GM21619 (cell line): ENCODE measurements around the gene KRT37.
"Not testable (repeated sequence)": the region's sequence is repeated elsewhere in the genome, so short reads cannot be mapped to it uniquely, and the experiment has no call there.

Experiments
- ATAC-seq: cut with Tn5 transposase; IDR thresholded peaks from one replicate; pipeline ENCODE4 v1.9.1; 2021; ENCODE audit not compliant: unreplicated experiment

The KRT37 gene

GRCh38 chr17:41437254-41437653, 12.9 kb upstream of the KRT37 start:
- no peak for ATAC-seq

DNA sequence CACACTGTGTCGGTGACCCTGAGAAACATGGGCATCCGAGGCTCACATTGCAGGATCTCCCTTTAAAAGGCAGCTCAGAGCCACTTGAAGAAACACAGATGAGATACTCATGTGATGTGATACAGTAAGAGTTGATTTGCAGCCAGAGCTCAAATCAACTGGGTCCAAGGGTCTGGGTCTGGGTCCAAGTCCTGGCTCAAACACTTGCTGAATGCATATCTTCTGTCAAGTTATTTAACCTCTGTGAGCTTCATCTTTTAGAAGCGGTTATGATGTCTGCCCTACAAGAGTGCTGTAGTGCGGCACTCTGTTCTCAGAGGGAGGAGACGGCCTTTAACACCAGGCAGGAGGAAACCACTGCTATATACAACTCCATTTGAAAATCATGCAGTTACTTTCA, 10.0 kb upstream of the KRT37 start:
- ATAC-seq = no peak

DNA sequence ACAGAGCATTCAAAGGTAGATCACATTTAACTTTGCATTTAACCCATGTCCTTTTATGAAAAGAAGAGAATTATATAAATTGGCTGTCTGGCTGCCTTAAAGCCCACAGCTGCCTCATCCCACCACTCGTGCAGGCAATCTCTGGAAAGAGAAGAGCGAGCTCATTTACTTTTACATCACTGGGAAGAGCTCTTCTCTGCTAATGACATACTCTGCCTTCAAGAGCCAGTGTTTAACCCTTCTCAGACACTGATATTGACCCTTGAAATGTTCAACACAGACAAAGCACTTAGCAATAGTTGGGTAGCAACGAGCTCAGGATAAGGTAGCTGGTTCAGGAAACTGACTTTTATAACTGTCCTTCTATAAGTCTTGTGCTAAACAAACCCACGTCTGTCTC, 9.6 kb upstream of the KRT37 start:
- no peak for ATAC-seq

- no peak for ATAC-seq
Observed at GRCh38 chr17:41433586-41433985, 9.2 kb upstream of the KRT37 start.

DNA sequence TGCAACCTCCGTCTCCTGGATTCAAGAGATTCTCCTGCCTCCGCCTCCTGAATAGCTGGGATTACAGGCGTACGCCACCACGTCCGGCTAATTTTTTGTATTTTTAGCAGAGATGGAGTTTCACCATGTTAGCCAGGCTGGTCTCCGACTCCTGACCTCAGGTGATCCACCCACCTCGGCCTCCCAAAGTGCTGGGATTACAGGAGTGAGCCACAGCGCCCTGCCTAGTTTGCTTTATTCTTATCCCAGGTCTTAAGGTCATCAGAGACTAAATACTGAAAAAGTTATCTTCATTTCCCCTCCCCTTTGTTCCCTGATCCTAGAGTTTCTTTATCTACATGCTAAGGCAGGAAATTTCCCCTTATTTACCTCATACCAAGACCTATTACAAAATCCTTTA, 6.0 kb upstream of the KRT37 start:
- ATAC-seq = not testable (repeated sequence)

GRCh38 chr17:41429667-41430066, 5.3 kb upstream of the KRT37 start:
- no peak for ATAC-seq

GRCh38 chr17:41428591-41429291, 4.4 kb upstream of the KRT37 start:
- no peak for ATAC-seq

DNA sequence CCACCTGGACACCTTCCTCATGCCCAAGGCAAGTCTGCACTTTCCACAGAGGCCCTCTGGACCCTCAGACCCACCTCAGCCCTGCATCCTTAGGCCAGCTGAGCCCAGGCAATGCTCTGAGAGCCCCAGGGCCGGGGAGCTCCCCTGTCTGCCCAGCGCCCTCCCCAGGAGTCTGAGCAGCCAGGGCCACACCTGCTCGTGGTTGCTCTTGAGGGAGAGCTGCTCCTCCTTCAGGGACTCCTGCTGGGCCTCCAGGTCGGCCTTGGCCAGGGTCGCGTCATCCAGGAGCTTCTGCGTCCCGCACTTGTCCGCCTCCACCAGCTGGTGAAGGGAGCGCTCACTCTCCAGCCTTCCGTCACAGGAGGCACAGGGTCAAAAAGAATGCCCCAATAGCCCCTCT, 1.8 kb downstream of the KRT37 start:
- not testable (repeated sequence) for ATAC-seq

DNA sequence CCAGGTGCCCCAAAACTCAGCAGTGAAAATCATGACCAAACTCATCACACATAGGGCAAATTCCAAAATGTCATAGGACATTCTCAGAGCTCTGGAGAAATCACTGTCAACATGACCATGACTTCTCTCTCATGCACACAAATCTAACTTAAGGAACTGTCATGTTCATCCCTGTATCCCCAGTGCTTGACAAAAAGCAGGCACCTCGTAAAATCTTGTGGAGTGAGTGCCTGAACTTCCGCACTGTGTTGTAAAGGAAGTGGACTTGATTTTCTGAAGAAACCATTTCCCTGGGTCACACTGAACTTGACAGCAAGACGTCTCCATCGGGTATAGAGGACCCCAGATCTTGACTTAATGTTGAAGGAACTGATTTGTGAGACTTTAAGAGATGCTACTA, 2.8 kb downstream of the KRT37 start:
- no peak for ATAC-seq

DNA sequence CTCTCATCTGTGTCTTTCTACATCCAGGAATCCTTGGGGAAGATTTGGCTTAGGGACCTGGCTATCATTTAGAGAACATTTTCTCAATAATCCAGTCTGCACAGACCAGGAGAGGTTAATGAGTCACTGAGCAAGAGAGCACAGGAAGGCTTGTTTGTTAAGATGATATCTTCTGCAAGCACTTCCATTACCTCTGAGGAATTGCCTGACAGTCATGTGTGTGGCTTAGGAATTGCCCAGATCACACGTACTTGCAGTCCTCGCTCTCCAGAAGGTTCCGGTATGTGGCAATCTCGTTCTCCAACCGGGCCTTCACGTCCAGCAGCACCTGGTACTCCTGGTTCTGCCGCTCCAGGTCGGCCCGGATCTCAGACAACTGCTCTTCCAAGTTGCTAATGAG, 3.3 kb downstream of the KRT37 start:
- ATAC-seq = no peak

DNA sequence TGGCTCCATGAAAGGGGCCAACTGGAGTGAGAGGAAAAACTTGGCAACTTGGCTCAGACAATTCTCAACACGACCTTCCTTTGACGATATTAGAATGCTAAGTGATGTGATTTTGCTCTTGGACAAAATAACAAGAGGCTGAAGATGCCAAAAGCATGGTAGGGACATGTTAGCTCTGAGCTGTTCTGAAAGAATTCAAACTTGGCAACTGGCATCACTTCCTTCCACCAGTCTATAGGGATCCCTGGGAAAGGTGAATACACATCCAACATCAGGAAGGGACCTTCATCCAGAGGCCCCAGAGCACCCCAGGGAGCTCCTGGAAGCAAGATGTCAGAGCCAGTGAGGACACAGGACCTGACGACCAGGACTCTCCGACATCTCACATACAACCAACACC, 4.3 kb downstream of the KRT37 start:
- no peak for ATAC-seq

- ATAC-seq = no peak
Observed at GRCh38 chr17:41419716-41420115, 4.7 kb downstream of the KRT37 start.

DNA sequence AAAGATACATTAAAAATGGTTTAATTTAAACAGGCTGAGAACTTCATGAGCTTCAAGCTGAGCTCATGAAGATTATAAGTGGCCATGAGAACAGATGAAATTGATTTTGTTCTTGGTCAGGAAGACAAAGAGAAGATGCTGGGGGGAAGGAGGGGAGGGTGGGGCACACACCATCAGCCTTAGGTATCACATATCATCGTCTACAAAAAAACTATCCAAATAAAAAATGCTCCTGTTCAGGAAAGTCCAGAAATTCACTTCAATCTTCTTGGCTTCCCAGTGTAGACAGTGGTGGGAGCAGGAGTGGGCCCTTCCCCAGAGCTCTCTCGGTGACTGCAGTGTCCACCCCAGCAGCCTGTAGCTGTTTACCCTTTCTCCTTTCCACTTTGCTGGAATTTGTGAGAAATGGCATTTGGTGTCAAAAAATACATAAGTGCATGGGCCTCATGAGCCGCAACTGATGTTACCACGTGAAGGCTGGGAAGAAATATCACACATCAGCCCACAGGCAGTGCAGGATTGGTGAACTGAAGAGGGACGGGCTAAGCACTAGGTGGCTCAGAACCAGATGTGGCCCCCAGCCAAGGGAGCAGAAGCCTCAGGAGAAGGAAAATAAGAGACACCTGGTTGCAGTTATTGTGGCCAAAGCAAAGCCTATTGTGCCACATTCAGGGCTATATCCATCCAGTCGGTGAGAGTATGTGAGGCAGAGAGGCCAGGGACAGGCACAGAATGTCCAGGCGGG, 6.1 kb downstream of the KRT37 start:
- ATAC-seq = no peak

DNA sequence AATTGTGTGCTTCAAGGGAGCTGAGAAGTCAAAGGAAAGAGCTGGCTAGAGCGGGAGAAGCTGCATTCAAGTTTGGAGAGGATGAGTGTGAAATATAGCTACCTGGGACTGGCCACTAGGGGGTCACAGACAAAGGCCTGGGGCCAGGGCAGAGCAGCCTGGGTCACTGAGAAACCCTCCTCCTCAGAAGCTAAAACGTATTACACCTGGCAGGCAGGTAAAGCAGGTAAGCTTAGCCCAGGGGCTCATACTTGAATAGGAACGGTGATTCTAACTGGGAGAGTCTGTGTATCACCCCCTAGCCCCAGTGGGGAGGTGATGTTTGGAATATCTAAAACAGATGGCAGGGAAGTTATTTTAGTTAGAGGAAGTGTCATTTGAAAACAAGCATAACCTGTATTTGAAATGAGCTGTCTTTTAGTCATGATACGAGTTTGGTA, 6.8 kb downstream of the KRT37 start:
- ATAC-seq = no peak

DNA sequence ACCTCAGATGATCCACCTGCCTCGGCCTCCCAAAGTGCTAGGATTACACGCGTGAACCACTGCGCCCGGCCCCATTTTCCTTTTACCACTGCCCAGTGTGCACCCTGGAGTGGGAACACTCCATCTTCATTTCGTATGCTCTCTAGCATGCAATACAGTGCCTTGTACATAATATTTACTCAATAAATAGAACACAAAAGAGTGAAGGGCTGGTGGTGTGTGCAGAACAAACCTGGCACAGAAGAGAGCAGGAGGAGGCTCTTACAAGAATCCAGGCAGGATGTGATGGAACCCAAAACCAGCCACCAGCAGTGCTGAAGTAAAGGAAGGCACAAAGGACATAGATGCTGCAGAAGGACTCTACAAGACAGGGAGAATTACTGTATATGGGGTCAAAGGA, 7.3 kb downstream of the KRT37 start:
- no peak for ATAC-seq

GRCh38 chr17:41416479-41416878, 7.9 kb downstream of the KRT37 start:
- no peak for ATAC-seq

- no peak for ATAC-seq
Observed at GRCh38 chr17:41415833-41416335, 8.5 kb downstream of the KRT37 start.

GRCh38 chr17:41415411-41415810, 9.0 kb downstream of the KRT37 start:
- ATAC-seq = no peak

- ATAC-seq = no peak
Observed at GRCh38 chr17:41413982-41414381, 10.4 kb downstream of the KRT37 start.

DNA sequence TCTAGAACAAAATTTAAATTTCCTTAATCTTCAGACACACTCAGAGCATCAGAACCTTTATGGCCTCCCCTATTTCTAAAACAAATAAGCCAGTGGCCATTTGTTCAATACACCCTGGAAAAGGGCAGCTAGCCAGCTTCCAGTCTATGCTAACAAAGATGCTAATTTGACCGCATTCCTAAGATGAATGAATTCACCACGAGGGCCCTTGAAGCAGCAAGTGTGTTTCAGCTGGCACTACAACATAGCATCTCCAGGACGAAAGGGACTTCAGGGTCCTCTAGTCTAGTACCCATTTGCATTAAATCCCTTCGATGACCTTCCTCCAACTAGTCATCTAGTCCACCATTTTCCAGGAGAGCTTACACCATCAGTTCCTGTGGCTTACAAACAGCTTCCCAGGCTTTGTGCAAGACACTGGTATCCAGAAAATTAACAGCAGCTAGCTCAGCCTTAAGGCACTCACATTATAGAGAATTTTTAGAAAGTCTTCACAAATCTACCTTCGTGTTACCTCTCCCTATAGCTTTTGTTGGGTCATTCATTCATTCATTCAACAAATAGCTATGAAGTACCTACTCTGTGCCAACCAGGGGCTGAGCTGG, 10.9 kb downstream of the KRT37 start:
- no peak for ATAC-seq

GRCh38 chr17:41411072-41411840, 13.1 kb downstream of the KRT37 start:
- no peak for ATAC-seq
